ENCODE results near the gene MMEL1.
"Not testable (repeated sequence)": the region's sequence is repeated elsewhere in the genome, so short reads cannot be mapped to it uniquely, and the experiment has no call there.

The MMEL1 gene

DNA sequence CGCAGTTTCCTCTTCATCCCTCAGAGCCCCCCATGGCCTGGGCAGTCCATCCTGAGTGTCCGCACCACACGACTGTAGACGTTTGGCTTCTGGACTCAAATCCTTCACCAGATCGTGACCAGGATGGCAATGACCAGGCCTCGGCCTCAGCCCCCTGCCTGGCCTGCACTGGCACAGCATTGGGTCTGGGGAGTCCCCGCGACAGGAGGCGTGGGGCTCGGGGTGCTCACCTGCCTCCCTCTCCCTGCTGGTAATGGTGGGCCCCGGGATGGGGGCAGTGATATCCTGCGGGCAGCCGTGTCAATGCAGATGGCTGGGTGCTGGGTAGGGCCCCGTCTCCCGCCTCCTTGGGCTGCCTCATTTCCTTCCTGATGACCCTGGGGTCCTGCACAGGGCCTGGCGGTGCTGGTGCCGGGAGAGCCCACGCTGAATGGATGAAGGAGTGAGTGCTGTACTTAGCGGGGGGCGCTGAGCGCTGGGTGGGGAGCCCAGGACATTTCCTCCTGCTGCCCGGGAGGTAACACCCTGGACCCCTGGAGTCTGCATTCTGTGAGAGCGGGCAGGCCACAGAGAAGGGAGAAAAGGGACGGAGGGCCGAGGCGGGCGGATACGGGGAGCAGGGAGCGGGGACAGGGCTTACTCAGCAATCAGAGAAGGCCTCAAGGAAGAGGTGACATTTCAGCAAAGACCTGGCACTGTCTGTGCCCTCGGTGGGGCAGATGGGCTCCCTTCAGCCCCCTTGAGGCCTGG is 78.8 kb downstream of the MMEL1 start:
- DNase-seq (ENCODE audit: low spot score), result no peak
- in situ Hi-C loops (cut with MboI; ENCODE audit: low pct_unique_long_range_greater_than_20kb, low sequenced_read_pairs, unreplicated experiment), result no loop called here
- TF ChIP-seq, protein P1, sequence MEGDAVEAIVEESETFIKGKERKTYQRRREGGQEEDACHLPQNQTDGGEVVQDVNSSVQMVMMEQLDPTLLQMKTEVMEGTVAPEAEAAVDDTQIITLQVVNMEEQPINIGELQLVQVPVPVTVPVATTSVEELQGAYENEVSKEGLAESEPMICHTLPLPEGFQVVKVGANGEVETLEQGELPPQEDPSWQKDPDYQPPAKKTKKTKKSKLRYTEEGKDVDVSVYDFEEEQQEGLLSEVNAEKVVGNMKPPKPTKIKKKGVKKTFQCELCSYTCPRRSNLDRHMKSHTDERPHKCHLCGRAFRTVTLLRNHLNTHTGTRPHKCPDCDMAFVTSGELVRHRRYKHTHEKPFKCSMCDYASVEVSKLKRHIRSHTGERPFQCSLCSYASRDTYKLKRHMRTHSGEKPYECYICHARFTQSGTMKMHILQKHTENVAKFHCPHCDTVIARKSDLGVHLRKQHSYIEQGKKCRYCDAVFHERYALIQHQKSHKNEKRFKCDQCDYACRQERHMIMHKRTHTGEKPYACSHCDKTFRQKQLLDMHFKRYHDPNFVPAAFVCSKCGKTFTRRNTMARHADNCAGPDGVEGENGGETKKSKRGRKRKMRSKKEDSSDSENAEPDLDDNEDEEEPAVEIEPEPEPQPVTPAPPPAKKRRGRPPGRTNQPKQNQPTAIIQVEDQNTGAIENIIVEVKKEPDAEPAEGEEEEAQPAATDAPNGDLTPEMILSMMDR (IDR thresholded peaks at IDR 0.05; ENCODE audit: extremely low read depth, insufficient read depth, missing control alignments), result no peak

- in situ Hi-C loops (cut with MboI; ENCODE audit: low pct_unique_long_range_greater_than_20kb, low sequenced_read_pairs, unreplicated experiment); DNase-seq (ENCODE audit: low spot score): not testable (repeated sequence)
Observed at GRCh38 chr1:2553076-2553475, 79.7 kb downstream of the MMEL1 start.

GRCh38 chr1:2552189-2552588 is 80.6 kb downstream of the MMEL1 start:
- no peak for DNase-seq (ENCODE audit: low spot score)
- in situ Hi-C loops (cut with MboI; ENCODE audit: low pct_unique_long_range_greater_than_20kb, low sequenced_read_pairs, unreplicated experiment), result no loop called here
- TF ChIP-seq, protein P1 (IDR thresholded peaks at IDR 0.05; ENCODE audit: extremely low read depth, insufficient read depth, missing control alignments), result no peak

- in situ Hi-C loops (cut with MboI; ENCODE audit: low pct_unique_long_range_greater_than_20kb, low sequenced_read_pairs, unreplicated experiment); DNase-seq (ENCODE audit: low spot score): not testable (repeated sequence)
Observed at GRCh38 chr1:2551544-2551943, 81.3 kb downstream of the MMEL1 start.

GRCh38 chr1:2550309-2550861 is 82.4 kb downstream of the MMEL1 start:
- DNase-seq (ENCODE audit: low spot score); in situ Hi-C loops (cut with MboI; ENCODE audit: low pct_unique_long_range_greater_than_20kb, low sequenced_read_pairs, unreplicated experiment): not testable (repeated sequence)

- not testable (repeated sequence) for DNase-seq (ENCODE audit: low spot score)
- in situ Hi-C loops (cut with MboI; ENCODE audit: low pct_unique_long_range_greater_than_20kb, low sequenced_read_pairs, unreplicated experiment), result loop anchor here (10.0 to 25.0 kb wide), 2 partner anchors 135 to 362 kb away; partner anchors contain the start of genes FAAP20 and PEX10
Observed at GRCh38 chr1:2549367-2550029, 83.3 kb downstream of the MMEL1 start.

DNA sequence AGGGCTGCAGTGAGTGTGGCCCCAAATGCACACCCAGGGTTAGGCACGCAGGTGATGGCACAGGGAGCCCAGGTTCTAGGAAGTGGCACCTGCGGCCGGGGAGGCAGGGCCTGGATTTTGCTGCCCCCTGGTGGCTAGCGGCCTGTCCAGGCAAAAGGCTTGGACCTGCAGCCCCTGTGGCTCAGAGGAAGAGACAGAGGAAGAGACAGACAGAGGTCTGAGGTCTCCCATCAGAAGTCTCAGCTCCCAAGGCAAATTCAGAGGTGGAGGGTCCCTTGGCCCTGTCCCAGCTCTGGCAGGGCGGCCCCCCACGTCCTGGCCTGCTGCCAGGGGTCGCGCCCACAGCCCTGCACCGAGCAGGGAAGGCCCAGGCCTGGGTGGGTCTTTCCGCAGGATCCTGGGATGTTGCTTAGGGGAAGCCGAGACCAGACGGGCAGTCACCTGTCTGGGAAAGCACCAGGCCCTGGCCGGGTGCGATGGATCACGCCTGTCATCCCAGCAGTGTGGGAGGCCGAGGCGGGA is 84.7 kb downstream of the MMEL1 start:
- DNase-seq (ENCODE audit: low spot score), result peak; percentile 84
- TF ChIP-seq, protein P1 (IDR thresholded peaks at IDR 0.05; ENCODE audit: extremely low read depth, insufficient read depth, missing control alignments), result peak; percentile 96
- in situ Hi-C loops (cut with MboI; ENCODE audit: low pct_unique_long_range_greater_than_20kb, low sequenced_read_pairs, unreplicated experiment), result loop anchor here (10.0 to 25.0 kb wide), 2 partner anchors 133 to 361 kb away; partner anchors contain the start of genes FAAP20 and PEX10

GRCh38 chr1:2547210-2548067 is 85.4 kb downstream of the MMEL1 start:
- DNase-seq (ENCODE audit: low spot score), result peak; percentile 81
- TF ChIP-seq, protein P1 (IDR thresholded peaks at IDR 0.05; ENCODE audit: extremely low read depth, insufficient read depth, missing control alignments), result no peak
- in situ Hi-C loops (cut with MboI; ENCODE audit: low pct_unique_long_range_greater_than_20kb, low sequenced_read_pairs, unreplicated experiment), result loop anchor here (10.0 to 25.0 kb wide), 2 partner anchors 133 to 360 kb away; partner anchors contain the start of genes FAAP20 and PEX10

All from GM13977 (cell line).